HEK293 (cell line): ENCODE results near the gene LRP1B.

Source experiments
- CTCF ChIA-PET: fragments of 350-600 bp; formaldehyde crosslinking; extraction: SDS; loops from one replicate; lab custom pipeline; 2021; ENCODE audit warnings: antibody characterized with exemption; lab: Yijun Ruan, JAX
- POLR2A ChIA-PET: fragments of 300-600 bp; formaldehyde crosslinking; extraction: SDS; loops from one replicate; lab custom pipeline; 2020; ENCODE audit warnings: antibody characterized with exemption, inconsistent platforms; lab: Yijun Ruan, JAX
- H3K27ac ChIP-seq: fragments of 200-500 bp; sonication (Bioruptor generic); 2 replicates; pipeline ENCODE4 v1.5.1; 2014; ENCODE audit warnings: low read depth, low read length, control low read depth, inconsistent platforms; ENCODE audit errors: extremely low read depth
- H3K36me3 ChIP-seq, 2 experiments: fragments of 200-500 bp in 1 of 2; sonication (Bioruptor generic) in 1 of 2; 1 replicate in 1 of 2; 2 replicates in 1 of 2; pipeline ENCODE4 v1.5.1; 2014 to 2017; ENCODE audit warnings: inconsistent platforms in 2 of 2, low read length in 2 of 2; ENCODE audit not compliant: control insufficient read depth in 2 of 2, insufficient read depth in 1 of 2
- H3K4me1 ChIP-seq: fragments of 200-500 bp; sonication (Bioruptor generic); 2 replicates; pipeline ENCODE4 v1.5.1; 2014; ENCODE audit warnings: mild to moderate bottlenecking, low read length, inconsistent platforms; ENCODE audit not compliant: control insufficient read depth, insufficient read depth
- H3K4me3 ChIP-seq: 2 replicates; pipeline ENCODE4 v1.5.1; 2011; ENCODE audit warnings: low read depth, mild to moderate bottlenecking, control low read depth, low read length, moderate library complexity
- H3K9me3 ChIP-seq: fragments of 200-500 bp; sonication (Bioruptor generic); 2 replicates; pipeline ENCODE4 v1.5.1; 2014; ENCODE audit warnings: low read depth, low read length, inconsistent platforms; ENCODE audit not compliant: control insufficient read depth, insufficient read depth
- GLIS2 ChIP-seq: fragments of 450-650 bp; formaldehyde crosslinking; IDR thresholded peaks from 2 replicates; pipeline ENCODE4 v1.5.1; 2016; ENCODE audit warnings: missing biosample characterization, missing genetic modification characterization
- HOXA7 ChIP-seq: sonication (generic); formaldehyde crosslinking; IDR thresholded peaks from 2 replicates; pipeline ENCODE4 v1.8.1; 2022; ENCODE audit warnings: missing genetic modification reagents, borderline replicate concordance
- OSR2 ChIP-seq: fragments of 450-650 bp; formaldehyde crosslinking; IDR thresholded peaks from 2 replicates; pipeline ENCODE4 v1.5.1; 2016; ENCODE audit warnings: missing biosample characterization, missing genetic modification characterization
- OVOL3 ChIP-seq: fragments of 450-650 bp; formaldehyde crosslinking; IDR thresholded peaks from 2 replicates; pipeline ENCODE4 v1.5.1; 2016; ENCODE audit warnings: missing biosample characterization, missing genetic modification characterization
- SP7 ChIP-seq: fragments of 450-650 bp; formaldehyde crosslinking; IDR thresholded peaks from 2 replicates; pipeline ENCODE4 v1.5.1; 2016; ENCODE audit warnings: missing biosample characterization, missing genetic modification characterization
- ZBTB17 ChIP-seq: fragments of 450-650 bp; formaldehyde crosslinking; IDR thresholded peaks from 2 replicates; pipeline ENCODE4 v1.5.1; 2016; ENCODE audit warnings: missing biosample characterization, missing genetic modification characterization
- ZBTB8A ChIP-seq: fragments of 450-650 bp; formaldehyde crosslinking; IDR thresholded peaks from 2 replicates; pipeline ENCODE4 v1.5.1; 2016; ENCODE audit warnings: missing biosample characterization, missing genetic modification characterization
- ZIC2 ChIP-seq: fragments of 450-650 bp; formaldehyde crosslinking; IDR thresholded peaks from 2 replicates; pipeline ENCODE4 v1.5.1; 2016; ENCODE audit warnings: missing biosample characterization, missing genetic modification characterization
- ZNF146 ChIP-seq: fragments of 450-650 bp; formaldehyde crosslinking; IDR thresholded peaks from 2 replicates; pipeline ENCODE4 v1.5.1; 2016; ENCODE audit warnings: missing biosample characterization, missing genetic modification characterization
- ZNF174 ChIP-seq: fragments of 450-650 bp; formaldehyde crosslinking; IDR thresholded peaks from 2 replicates; pipeline ENCODE4 v1.5.0; 2017; ENCODE audit warnings: missing biosample characterization, mild to moderate bottlenecking, missing genetic modification characterization
- ZNF19 ChIP-seq: fragments of 450-650 bp; formaldehyde crosslinking; IDR thresholded peaks from 2 replicates; pipeline ENCODE4; 2016; ENCODE audit warnings: missing biosample characterization, missing genetic modification characterization, low read depth
- ZNF311 ChIP-seq: fragments of 450-650 bp; formaldehyde crosslinking; IDR thresholded peaks from 2 replicates; pipeline ENCODE4 v1.5.1; 2017; ENCODE audit warnings: missing biosample characterization, missing genetic modification characterization, borderline replicate concordance
- ZNF324 ChIP-seq: fragments of 450-650 bp; formaldehyde crosslinking; IDR thresholded peaks from 2 replicates; pipeline ENCODE4 v1.5.1; 2016; ENCODE audit warnings: missing biosample characterization, missing genetic modification characterization
- ZNF366 ChIP-seq: fragments of 450-650 bp; formaldehyde crosslinking; conservative IDR thresholded peaks from 2 replicates; pipeline ENCODE4 v1.5.1; 2016; ENCODE audit warnings: missing biosample characterization, missing genetic modification characterization
- ZNF426 ChIP-seq: fragments of 450-650 bp; formaldehyde crosslinking; IDR thresholded peaks from 2 replicates; pipeline ENCODE4 v1.5.1; 2017; ENCODE audit warnings: missing biosample characterization, missing genetic modification characterization, mild to moderate bottlenecking, inconsistent platforms, moderate library complexity
- ZNF529 ChIP-seq: fragments of 450-650 bp; formaldehyde crosslinking; IDR thresholded peaks from 2 replicates; pipeline ENCODE4 v1.5.1; 2017; ENCODE audit warnings: missing genetic modification characterization, missing biosample characterization; ENCODE audit not compliant: insufficient replicate concordance
- ZNF621 ChIP-seq: fragments of 450-650 bp; formaldehyde crosslinking; IDR thresholded peaks from 2 replicates; pipeline ENCODE4 v1.5.1; 2017; ENCODE audit warnings: missing biosample characterization, missing genetic modification characterization
- ZNF660 ChIP-seq: fragments of 450-650 bp; IDR thresholded peaks from 2 replicates; pipeline ENCODE4 v1.5.1; 2018; ENCODE audit warnings: missing biosample characterization, mild to moderate bottlenecking, missing genetic modification characterization
- ZNF670 ChIP-seq: fragments of 450-650 bp; formaldehyde crosslinking; IDR thresholded peaks from 2 replicates; pipeline ENCODE4 v1.5.1; 2016; ENCODE audit warnings: missing biosample characterization, missing genetic modification characterization, low read depth
- ZNF76 ChIP-seq: fragments of 450-650 bp; formaldehyde crosslinking; IDR thresholded peaks from 2 replicates; pipeline ENCODE4; 2016; ENCODE audit warnings: low read depth, missing biosample characterization, missing genetic modification characterization, borderline replicate concordance
- ZNF843 ChIP-seq: fragments of 450-650 bp; formaldehyde crosslinking; IDR thresholded peaks from 2 replicates; pipeline ENCODE4 v1.5.1; 2016; ENCODE audit warnings: missing biosample characterization, missing genetic modification characterization
- TF ChIP-seq, protein P1 (sequence below): fragments of 450-650 bp; formaldehyde crosslinking; IDR thresholded peaks from 2 replicates; pipeline ENCODE4 v1.5.1; 2016; ENCODE audit warnings: missing biosample characterization, missing genetic modification characterization
- TF ChIP-seq, protein P2 (sequence below): fragments of 450-650 bp; formaldehyde crosslinking; IDR thresholded peaks from 2 replicates; pipeline ENCODE4 v1.5.1; 2016; ENCODE audit warnings: missing biosample characterization, missing genetic modification characterization
- TF ChIP-seq, protein P3 (sequence below): fragments of 450-650 bp; formaldehyde crosslinking; IDR thresholded peaks from 2 replicates; pipeline ENCODE4 v1.5.1; 2016; ENCODE audit warnings: missing biosample characterization, missing genetic modification characterization
- TF ChIP-seq, protein P4 (sequence below): fragments of 450-650 bp; formaldehyde crosslinking; IDR thresholded peaks from 2 replicates; pipeline ENCODE4 v1.5.1; 2016; ENCODE audit warnings: missing biosample characterization, missing genetic modification characterization
- TF ChIP-seq, protein P5 (sequence below): fragments of 450-650 bp; formaldehyde crosslinking; IDR thresholded peaks from 2 replicates; pipeline ENCODE4 v1.5.1; 2017; ENCODE audit warnings: missing biosample characterization, missing genetic modification characterization
- TF ChIP-seq, protein P6 (sequence below): fragments of 450-650 bp; formaldehyde crosslinking; IDR thresholded peaks from 2 replicates; pipeline ENCODE4 v1.5.1; 2016; ENCODE audit warnings: missing biosample characterization, missing genetic modification characterization

Gene LRP1B

DNA sequence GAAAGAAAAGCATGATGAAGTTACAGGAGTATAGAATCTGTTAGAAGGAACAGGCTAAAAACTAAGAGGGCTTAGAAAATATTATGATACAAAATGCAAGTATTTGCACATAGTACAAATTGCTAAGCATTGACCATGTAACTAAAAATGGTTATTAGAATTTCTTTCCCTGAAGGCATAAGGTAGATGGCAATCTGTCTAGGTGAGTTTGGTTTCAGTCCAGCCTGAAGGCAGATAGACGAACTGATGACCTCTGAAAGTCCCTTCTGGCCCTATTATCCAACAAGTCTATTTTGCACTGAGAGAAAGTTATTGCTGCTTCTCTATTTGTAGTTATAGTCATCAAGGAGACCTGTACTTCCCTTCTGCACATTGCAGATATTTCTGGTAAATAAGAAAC, 663.5 kb downstream of the LRP1B start:
- ChIA-PET POLR2A (no interaction called here), CTCF (no interaction called here)
- TF ChIP-seq ZNF426 (tag by site-specific recombination), result no peak
- no peak for TF ChIP-seq ZNF311 (tag by site-specific recombination)
- TF ChIP-seq ZNF174 (tag by site-specific recombination), result no peak
- TF ChIP-seq, protein P1, sequence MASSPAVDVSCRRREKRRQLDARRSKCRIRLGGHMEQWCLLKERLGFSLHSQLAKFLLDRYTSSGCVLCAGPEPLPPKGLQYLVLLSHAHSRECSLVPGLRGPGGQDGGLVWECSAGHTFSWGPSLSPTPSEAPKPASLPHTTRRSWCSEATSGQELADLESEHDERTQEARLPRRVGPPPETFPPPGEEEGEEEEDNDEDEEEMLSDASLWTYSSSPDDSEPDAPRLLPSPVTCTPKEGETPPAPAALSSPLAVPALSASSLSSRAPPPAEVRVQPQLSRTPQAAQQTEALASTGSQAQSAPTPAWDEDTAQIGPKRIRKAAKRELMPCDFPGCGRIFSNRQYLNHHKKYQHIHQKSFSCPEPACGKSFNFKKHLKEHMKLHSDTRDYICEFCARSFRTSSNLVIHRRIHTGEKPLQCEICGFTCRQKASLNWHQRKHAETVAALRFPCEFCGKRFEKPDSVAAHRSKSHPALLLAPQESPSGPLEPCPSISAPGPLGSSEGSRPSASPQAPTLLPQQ, result no peak
- no peak for TF ChIP-seq ZNF529
- TF ChIP-seq HOXA7 (CRISPR knock-in tag), result no peak
- TF ChIP-seq ZBTB8A, result no peak
- no peak for TF ChIP-seq OSR2 (tag by site-specific recombination)
- TF ChIP-seq ZNF146, result no peak
- TF ChIP-seq ZNF324 (tag by site-specific recombination), result no peak
- TF ChIP-seq ZNF621, result no peak
- TF ChIP-seq ZNF660 (tag by site-specific recombination), result no peak
- TF ChIP-seq, protein P2, sequence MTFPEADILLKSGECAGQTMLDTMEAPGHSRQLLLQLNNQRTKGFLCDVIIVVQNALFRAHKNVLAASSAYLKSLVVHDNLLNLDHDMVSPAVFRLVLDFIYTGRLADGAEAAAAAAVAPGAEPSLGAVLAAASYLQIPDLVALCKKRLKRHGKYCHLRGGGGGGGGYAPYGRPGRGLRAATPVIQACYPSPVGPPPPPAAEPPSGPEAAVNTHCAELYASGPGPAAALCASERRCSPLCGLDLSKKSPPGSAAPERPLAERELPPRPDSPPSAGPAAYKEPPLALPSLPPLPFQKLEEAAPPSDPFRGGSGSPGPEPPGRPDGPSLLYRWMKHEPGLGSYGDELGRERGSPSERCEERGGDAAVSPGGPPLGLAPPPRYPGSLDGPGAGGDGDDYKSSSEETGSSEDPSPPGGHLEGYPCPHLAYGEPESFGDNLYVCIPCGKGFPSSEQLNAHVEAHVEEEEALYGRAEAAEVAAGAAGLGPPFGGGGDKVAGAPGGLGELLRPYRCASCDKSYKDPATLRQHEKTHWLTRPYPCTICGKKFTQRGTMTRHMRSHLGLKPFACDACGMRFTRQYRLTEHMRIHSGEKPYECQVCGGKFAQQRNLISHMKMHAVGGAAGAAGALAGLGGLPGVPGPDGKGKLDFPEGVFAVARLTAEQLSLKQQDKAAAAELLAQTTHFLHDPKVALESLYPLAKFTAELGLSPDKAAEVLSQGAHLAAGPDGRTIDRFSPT, result no peak
- TF ChIP-seq ZNF670 (tag by site-specific recombination), result no peak
- no peak for TF ChIP-seq ZNF76 (tag by site-specific recombination)
- TF ChIP-seq ZNF19 (tag by site-specific recombination), result no peak
- TF ChIP-seq, protein P3, sequence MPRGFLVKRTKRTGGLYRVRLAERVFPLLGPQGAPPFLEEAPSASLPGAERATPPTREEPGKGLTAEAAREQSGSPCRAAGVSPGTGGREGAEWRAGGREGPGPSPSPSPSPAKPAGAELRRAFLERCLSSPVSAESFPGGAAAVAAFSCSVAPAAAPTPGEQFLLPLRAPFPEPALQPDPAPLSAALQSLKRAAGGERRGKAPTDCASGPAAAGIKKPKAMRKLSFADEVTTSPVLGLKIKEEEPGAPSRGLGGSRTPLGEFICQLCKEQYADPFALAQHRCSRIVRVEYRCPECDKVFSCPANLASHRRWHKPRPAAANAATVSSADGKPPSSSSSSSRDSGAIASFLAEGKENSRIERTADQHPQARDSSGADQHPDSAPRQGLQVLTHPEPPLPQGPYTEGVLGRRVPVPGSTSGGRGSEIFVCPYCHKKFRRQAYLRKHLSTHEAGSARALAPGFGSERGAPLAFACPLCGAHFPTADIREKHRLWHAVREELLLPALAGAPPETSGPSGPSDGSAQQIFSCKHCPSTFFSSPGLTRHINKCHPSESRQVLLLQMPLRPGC (tag by site-specific recombination), result no peak
- Histone ChIP-seq H3K4me1 (no peaks in the 10 kb centered on the region), H3K4me3 (no peak overlapping the region), H3K9me3 (no peaks in the 10 kb centered on the region), H3K36me3 (no peaks in the 10 kb centered on the region), H3K27ac (no peak overlapping the region)

DNA sequence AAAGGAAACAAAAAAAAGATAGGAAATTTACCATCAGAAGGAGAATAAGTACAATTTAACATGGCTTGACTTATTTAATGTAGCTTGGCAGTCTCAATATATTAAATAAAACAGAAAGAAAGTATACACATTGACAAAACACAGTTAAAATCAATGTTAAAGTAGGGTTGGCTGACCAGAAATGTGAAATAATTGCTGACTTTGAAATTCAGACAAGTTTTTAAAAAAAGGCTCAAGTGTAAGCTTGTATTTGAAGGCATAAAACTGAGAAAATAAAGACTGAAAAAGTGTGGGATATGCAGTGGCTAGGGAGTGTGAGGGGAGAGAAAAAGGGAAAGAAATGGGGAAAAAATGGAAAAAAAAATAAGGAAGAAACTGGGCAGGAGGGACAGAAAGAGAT, 665.8 kb downstream of the LRP1B start:
- POLR2A ChIA-PET, result no interaction called here

DNA sequence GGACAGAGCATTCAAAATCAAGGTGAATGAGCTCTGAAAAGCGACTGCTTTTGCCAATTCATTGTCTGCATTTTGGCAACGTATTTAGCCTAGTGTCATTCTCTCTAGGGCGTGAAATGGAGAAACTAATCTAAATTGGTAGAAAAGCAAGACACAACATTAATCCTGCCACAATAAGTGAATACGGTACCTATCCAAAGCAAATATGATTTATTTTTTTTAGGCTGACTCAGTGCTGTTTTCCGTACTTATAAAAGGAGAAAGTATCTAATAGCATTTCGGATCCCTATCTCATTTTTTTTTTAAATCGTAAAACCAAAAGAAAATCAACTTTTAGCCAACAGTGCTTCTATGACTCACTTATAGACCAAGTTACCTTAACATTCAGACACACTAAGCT, 672.5 kb downstream of the LRP1B start:
- no peak overlapping the region for H3K4me3 ChIP-seq
- CTCF ChIA-PET, result no interaction called here
- POLR2A ChIA-PET, result no interaction called here
- H3K36me3 ChIP-seq, result no peaks in the 10 kb centered on the region
- H3K4me1 ChIP-seq, result no peaks in the 10 kb centered on the region
- no peak overlapping the region for H3K27ac ChIP-seq
- no peaks in the 10 kb centered on the region for H3K9me3 ChIP-seq
- TF ChIP-seq, protein P4, sequence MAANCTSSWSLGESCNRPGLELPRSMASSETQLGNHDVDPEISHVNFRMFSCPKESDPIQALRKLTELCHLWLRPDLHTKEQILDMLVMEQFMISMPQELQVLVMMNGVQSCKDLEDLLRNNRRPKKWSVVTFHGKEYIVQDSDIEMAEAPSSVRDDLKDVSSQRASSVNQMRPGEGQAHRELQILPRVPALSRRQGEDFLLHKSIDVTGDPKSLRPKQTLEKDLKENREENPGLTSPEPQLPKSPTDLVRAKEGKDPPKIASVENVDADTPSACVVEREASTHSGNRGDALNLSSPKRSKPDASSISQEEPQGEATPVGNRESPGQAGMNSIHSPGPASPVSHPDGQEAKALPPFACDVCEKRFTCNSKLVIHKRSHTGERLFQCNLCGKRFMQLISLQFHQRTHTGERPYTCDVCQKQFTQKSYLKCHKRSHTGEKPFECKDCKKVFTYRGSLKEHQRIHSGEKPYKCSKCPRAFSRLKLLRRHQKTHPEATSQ (tag by site-specific recombination), result no peak
- TF ChIP-seq, protein P5, sequence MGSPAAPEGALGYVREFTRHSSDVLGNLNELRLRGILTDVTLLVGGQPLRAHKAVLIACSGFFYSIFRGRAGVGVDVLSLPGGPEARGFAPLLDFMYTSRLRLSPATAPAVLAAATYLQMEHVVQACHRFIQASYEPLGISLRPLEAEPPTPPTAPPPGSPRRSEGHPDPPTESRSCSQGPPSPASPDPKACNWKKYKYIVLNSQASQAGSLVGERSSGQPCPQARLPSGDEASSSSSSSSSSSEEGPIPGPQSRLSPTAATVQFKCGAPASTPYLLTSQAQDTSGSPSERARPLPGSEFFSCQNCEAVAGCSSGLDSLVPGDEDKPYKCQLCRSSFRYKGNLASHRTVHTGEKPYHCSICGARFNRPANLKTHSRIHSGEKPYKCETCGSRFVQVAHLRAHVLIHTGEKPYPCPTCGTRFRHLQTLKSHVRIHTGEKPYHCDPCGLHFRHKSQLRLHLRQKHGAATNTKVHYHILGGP (tag by site-specific recombination), result no peak
- TF ChIP-seq SP7 (tag by site-specific recombination), result no peak
- TF ChIP-seq ZNF366 (tag by site-specific recombination), result no peak
- TF ChIP-seq, protein P6, sequence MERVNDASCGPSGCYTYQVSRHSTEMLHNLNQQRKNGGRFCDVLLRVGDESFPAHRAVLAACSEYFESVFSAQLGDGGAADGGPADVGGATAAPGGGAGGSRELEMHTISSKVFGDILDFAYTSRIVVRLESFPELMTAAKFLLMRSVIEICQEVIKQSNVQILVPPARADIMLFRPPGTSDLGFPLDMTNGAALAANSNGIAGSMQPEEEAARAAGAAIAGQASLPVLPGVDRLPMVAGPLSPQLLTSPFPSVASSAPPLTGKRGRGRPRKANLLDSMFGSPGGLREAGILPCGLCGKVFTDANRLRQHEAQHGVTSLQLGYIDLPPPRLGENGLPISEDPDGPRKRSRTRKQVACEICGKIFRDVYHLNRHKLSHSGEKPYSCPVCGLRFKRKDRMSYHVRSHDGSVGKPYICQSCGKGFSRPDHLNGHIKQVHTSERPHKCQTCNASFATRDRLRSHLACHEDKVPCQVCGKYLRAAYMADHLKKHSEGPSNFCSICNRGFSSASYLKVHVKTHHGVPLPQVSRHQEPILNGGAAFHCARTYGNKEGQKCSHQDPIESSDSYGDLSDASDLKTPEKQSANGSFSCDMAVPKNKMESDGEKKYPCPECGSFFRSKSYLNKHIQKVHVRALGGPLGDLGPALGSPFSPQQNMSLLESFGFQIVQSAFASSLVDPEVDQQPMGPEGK (tag by site-specific recombination), result no peak
- TF ChIP-seq ZNF670 (tag by site-specific recombination), result no peak
- TF ChIP-seq ZBTB8A, result no peak

More for the DNA sequence above, 665.8 kb downstream of the LRP1B start:
- Histone ChIP-seq H3K4me1 (no peaks in the 10 kb centered on the region), H3K9me3 (no peaks in the 10 kb centered on the region), H3K27ac (no peak overlapping the region), H3K4me3 (no peak overlapping the region), H3K36me3 (no peaks in the 10 kb centered on the region)
- no peak for TF ChIP-seq ZNF843 (tag by site-specific recombination)
- no peak for TF ChIP-seq OVOL3 (tag by site-specific recombination)
- TF ChIP-seq GLIS2 (tag by site-specific recombination), result no peak
- TF ChIP-seq ZBTB8A, result no peak
- no peak for TF ChIP-seq ZIC2
- TF ChIP-seq ZBTB17 (tag by site-specific recombination), result no peak
- CTCF ChIA-PET, result no interaction called here
